Mucosa of descending colon (tissue), 3 donors: ENCODE results near the gene FEZF1. TPM values are rescaled to one million over a fixed set of nuclear protein-coding genes. Genes with fewer than 3 reads are reported as not detected.

Experiments
- ATAC-seq: fragments of 200-7000 bp; cut with Tn5 transposase; one replicate; pipeline ENCODE4 v1.9.1; 2020; ENCODE audit warnings: mild to moderate bottlenecking, moderate library complexity
- DNase-seq, 3 donors: peaks; one replicate each; pipeline ENCODE4 v3.0.0-alpha.2; 2020
- H3K36me3 ChIP-seq: fragments of 200-600 bp; one replicate; pipeline ENCODE4 v1.8.0; 2021; ENCODE audit warnings: low read depth, mild to moderate bottlenecking
- H3K4me1 ChIP-seq: fragments of 200-600 bp; one replicate; pipeline ENCODE4 v1.8.0; 2021; ENCODE audit warnings: low read depth, mild to moderate bottlenecking
- H3K4me3 ChIP-seq: fragments of 200-600 bp; one replicate; pipeline ENCODE4 v1.8.0; 2021; ENCODE audit warnings: mild to moderate bottlenecking
- H3K9me3 ChIP-seq: fragments of 200-600 bp; one replicate; pipeline ENCODE4 v1.8.0; 2021; ENCODE audit warnings: mild to moderate bottlenecking
- intact Hi-C, 2 donors: fragments of 100-400 bp; cut with DNase I in 1 of 2; cut with micrococcal nuclease in 1 of 2; formaldehyde crosslinking; loops; one replicate each; pipeline versions ENCODE4 v1.11.0 to v1.11.1; 2022; cut with DNase I, micrococcal nuclease
- total RNA-seq, 3 donors: library from RNA; stranded (reverse); fragmentation: NEBNext Ultra II Directional in 2 of 3; extraction: Animal tissue kit (Norgen Biotek cat#: 25700) in 2 of 3; gene quantifications; one replicate each; pipeline versions ENCODE4 v1.2.1 to v1.2.4, GENCODE V29; 2021 to 2023
- TF ChIP-seq, protein P1 (sequence below): fragments of 200-600 bp; IDR thresholded peaks from one replicate; pipeline ENCODE4 v1.8.0; 2022; ENCODE audit warnings: antibody characterized with exemption, mild to moderate bottlenecking
- donor health status: DM: no; HTN: no; CAD: no; lungs with moderate emphysema.
- donor health status: DM: no; HTN: no; CAD: no.
- donor health status: DM: no; HTN: yes; CAD: no.

The FEZF1 gene
- total RNA-seq, 3 donors from 2014 or later, result not detected

DNA sequence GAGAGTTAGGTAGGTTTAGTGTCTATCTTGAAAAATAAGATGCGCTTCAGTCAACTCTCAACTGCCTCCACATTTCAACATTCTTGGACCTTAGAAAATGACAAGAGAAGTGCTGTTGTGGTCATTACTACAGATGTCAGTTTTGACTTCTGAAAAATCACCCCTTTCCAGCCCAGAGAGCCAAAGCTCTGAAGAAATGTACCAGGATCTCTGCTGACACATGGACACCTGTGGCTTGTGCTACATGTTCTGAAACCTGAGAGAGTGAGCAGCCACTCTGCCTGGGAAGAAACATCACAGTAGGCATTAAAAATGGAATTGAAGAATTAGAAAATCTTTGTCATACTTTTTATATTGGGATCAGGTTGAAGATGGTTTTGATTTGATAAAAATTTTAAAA, 35.9 kb upstream of the FEZF1 start:
- no peak for ATAC-seq
- Histone ChIP-seq H3K4me1 (no peaks in the 10 kb centered on the region), H3K36me3 (no peaks in the 10 kb centered on the region), H3K9me3 (no peaks in the 10 kb centered on the region), H3K4me3 (no peak overlapping the region)
- no peak for DNase-seq
- intact Hi-C loops, result no loop called here
- TF ChIP-seq, protein P1, sequence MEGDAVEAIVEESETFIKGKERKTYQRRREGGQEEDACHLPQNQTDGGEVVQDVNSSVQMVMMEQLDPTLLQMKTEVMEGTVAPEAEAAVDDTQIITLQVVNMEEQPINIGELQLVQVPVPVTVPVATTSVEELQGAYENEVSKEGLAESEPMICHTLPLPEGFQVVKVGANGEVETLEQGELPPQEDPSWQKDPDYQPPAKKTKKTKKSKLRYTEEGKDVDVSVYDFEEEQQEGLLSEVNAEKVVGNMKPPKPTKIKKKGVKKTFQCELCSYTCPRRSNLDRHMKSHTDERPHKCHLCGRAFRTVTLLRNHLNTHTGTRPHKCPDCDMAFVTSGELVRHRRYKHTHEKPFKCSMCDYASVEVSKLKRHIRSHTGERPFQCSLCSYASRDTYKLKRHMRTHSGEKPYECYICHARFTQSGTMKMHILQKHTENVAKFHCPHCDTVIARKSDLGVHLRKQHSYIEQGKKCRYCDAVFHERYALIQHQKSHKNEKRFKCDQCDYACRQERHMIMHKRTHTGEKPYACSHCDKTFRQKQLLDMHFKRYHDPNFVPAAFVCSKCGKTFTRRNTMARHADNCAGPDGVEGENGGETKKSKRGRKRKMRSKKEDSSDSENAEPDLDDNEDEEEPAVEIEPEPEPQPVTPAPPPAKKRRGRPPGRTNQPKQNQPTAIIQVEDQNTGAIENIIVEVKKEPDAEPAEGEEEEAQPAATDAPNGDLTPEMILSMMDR, result no peak

DNA sequence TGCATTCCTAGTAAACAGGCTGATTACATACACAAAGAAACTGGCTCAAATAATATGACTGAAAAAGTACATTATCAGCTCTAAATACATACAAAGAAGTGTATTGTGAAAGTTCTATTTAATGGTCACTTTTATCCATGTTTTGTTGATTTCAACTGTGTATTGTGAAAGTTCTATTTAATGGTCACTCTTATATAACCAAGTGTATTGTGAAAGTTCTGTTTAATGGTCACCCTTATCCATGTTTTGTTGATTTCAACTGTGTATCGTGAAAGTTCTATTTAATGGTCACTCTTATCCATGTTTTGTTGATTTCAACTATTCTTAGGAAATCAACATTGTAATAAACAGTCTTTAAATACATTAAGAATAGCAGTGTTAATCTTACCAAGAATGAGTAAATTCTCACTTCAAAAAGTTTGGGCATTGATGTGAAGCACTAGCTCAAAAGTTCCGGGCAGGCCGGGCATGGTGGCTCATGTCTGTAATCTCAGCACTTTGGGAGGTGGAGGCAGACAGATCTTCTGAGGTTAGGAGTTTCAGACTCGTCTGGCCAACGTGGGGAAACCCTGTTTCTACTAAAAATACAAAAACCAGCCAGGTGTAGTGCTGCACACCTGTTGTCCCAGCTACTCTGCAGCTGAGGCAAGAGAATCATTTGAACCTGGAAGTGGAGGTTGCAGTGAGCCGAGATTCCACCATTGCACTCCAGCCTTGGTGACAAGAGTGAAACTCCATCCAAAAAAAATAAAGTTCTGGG, 34.8 kb upstream of the FEZF1 start:
- TF ChIP-seq, protein P1, result no peak

DNA sequence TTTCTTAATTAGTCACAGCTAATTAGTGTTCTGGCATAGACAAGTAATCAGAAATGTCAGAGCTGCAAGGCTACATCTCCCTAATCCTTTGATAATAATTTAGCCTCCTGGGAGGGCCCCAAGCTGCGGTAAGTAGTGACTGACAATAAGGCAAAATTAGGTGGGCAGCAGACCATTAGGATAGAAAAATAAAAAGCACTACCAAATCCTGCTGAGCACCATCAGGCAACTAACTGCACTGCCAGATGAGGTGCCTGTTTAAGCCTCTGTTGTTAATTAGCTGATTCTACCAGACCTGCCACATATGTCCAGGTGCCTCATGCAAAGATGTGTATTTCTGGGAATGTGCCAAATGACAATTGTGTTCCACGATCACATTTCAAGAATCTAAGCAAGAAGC, 32.5 kb upstream of the FEZF1 start:
- no peak for DNase-seq
- Histone ChIP-seq H3K4me3 (no peak overlapping the region), H3K9me3 (no peaks in the 10 kb centered on the region), H3K36me3 (no peaks in the 10 kb centered on the region), H3K4me1 (no peaks in the 10 kb centered on the region)
- intact Hi-C loops, result no loop called here
- no peak for ATAC-seq
- TF ChIP-seq, protein P1, result no peak

More for the DNA sequence above, 34.8 kb upstream of the FEZF1 start:
- ATAC-seq, result no peak
- DNase-seq, result no peak
- H3K4me1 ChIP-seq, result no peaks in the 10 kb centered on the region
- H3K4me3 ChIP-seq, result no peak overlapping the region
- H3K36me3 ChIP-seq, result no peaks in the 10 kb centered on the region
- intact Hi-C loops, result no loop called here
- no peaks in the 10 kb centered on the region for H3K9me3 ChIP-seq

DNA sequence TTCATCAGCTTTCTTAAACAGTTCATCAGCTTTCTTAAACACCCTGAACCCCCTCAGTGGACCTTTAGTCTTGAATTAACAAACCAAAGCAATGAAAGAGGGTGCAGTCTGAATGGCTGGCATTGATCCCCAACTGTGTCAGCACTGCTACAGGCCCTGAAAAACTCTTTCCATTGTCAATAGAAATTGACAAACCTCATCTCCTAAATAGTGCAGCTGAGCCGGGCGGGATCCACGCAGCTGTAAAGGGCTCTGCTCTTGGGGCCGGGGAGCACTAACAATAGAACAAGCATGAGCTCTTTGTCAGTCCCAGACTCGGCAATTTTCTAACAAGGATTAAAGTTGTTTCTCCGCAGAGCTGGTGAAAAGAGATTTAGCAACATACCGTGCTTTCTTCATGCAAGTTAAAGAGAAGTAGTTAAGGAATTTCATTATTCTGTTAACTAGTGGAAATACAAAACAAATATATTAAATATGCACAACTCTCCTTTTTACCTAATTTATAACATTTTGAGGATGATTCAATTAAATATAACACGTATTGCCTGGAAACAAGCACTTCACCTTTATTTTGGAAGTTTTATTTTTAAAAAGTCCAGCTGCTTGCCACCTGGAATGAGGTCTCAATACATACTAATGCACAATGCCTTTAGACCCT, 24.7 kb upstream of the FEZF1 start:
- Histone ChIP-seq H3K4me3 (no peak overlapping the region), H3K36me3 (no peaks in the 10 kb centered on the region), H3K9me3 (no peaks in the 10 kb centered on the region), H3K4me1 (no peaks in the 10 kb centered on the region)
- no peak for ATAC-seq
- TF ChIP-seq, protein P1, result no peak
- no peak for DNase-seq
- intact Hi-C loops, result no loop called here

DNA sequence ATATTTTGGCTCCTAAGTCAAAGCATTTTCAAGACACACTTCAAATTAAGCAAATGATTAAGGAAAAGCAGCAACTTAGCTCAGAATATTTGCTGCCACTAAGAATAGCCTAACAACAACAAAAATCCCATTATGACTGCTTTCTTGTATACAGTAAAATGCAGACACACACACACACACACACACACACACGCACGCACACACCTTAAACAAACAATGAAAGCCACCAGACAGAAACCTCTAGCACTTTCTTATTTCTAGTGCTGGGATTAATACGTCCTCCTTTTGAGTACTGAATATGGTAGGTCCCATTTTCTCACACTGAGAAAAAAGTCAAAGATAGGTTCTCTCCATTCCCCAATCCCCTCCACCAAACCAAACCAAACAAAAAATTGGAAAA, 23.4 kb upstream of the FEZF1 start:
- DNase-seq (no peak), ATAC-seq (no peak)
- H3K4me3 ChIP-seq, result no peak overlapping the region
- intact Hi-C loops, result no loop called here
- H3K36me3 ChIP-seq, result no peaks in the 10 kb centered on the region
- no peaks in the 10 kb centered on the region for H3K4me1 ChIP-seq
- TF ChIP-seq, protein P1, result no peak
- H3K9me3 ChIP-seq, result no peaks in the 10 kb centered on the region
